ENCODE data around the gene NPHP4. TPM values are rescaled to one million over a fixed set of nuclear protein-coding genes. Genes with fewer than 3 reads are reported as not detected.

NPHP4 gene
- polyA plus RNA-seq, 3 donors: 0.39 to 13.7 (median 1.2) TPM

- H3K79me2 ChIP-seq (ENCODE audit: insufficient read depth, low read length): no peaks in the 10 kb centered on the region
- 100% methylated on average over 1 of the region's 6 CpGs for WGBS (ENCODE audit: insufficient coverage)
- no peaks in the 10 kb centered on the region for H3K9me3 ChIP-seq (replicated peaks in 1 of 2; ENCODE audit: control insufficient read depth in 1 of 2, insufficient read depth in 1 of 2, low read length in 2 of 2)
- H3K9me3 Mint-ChIP-seq: peaks cover 0 to 1% (median 0%) of the 10 kb centered on the region in 7 donors
- H3K27ac Mint-ChIP-seq: no peak overlapping the region
- H3K36me3 ChIP-seq (replicated peaks in 1 of 2; ENCODE audit: control insufficient read depth in 1 of 2, insufficient read depth in 2 of 2, low read length in 2 of 2): peaks cover 5 to 21% of the 10 kb centered on the region in 2 donors
- H3K27me3 Mint-ChIP-seq (ENCODE audit: low read depth in 3 of 3): no peaks in the 10 kb centered on the region
- intact Hi-C loops (cut with micrococcal nuclease): no loop called here
- H4K20me1 ChIP-seq (ENCODE audit: insufficient read depth, low read length): no peaks in the 10 kb centered on the region
- H3K4me1 ChIP-seq (ENCODE audit: control insufficient read depth in 1 of 2, insufficient read depth in 2 of 2, low read length in 2 of 2): no peaks in the 10 kb centered on the region
- H3K4me3 ChIP-seq (replicated peaks in 1 of 3; ENCODE audit: low read depth in 2 of 3, low read length in 3 of 3): no peak overlapping the region
- peaks cover 25% of the 10 kb centered on the region in 2 donors for H3K36me3 Mint-ChIP-seq
- H3K4me2 ChIP-seq (replicated peaks; ENCODE audit: extremely low read depth, low read length, poor library complexity, severe bottlenecking): no peak overlapping the region
- H3K27ac ChIP-seq (ENCODE audit: low read depth in 1 of 2, low read length in 2 of 2): no peak overlapping the region
- H3K4me3 Mint-ChIP-seq: no peak overlapping the region
- DNase-seq: no peak
- no peaks in the 10 kb centered on the region for H3K27me3 ChIP-seq (ENCODE audit: control insufficient read depth in 2 of 2, insufficient read depth in 2 of 2, low read length in 2 of 2)
- TF ChIP-seq CTCF (IDR thresholded peaks at IDR 0.05): no peak
- H3K9ac ChIP-seq (ENCODE audit: insufficient read depth, low read length, poor library complexity, severe bottlenecking): no peak overlapping the region
- H2AFZ ChIP-seq (ENCODE audit: insufficient read depth, low read depth, low read length, poor library complexity, severe bottlenecking): no peak overlapping the region
- H3K4me1 Mint-ChIP-seq: no peaks in the 10 kb centered on the region
Measured at GRCh38 chr1:5906116-5906515, 86.1 kb downstream of the NPHP4 start.

GRCh38 chr1:5905436-5905835 lies 86.8 kb downstream of the NPHP4 start:
- Mint-ChIP-seq H3K27me3 (ENCODE audit: low read depth in 3 of 3) (no peaks in the 10 kb centered on the region), H3K4me3 (no peak overlapping the region), H3K9me3 (peaks cover 0 to 1% (median 0%) of the 10 kb centered on the region in 7 donors), H3K36me3 (peaks cover 25% of the 10 kb centered on the region in 2 donors), H3K4me1 (no peaks in the 10 kb centered on the region), H3K27ac (no peak overlapping the region)
- H3K27me3 ChIP-seq (ENCODE audit: control insufficient read depth in 2 of 2, insufficient read depth in 2 of 2, low read length in 2 of 2): no peaks in the 10 kb centered on the region
- TF ChIP-seq CTCF (IDR thresholded peaks at IDR 0.05): no peak
- H3K4me2 ChIP-seq (replicated peaks; ENCODE audit: extremely low read depth, low read length, poor library complexity, severe bottlenecking): no peak overlapping the region
- WGBS (ENCODE audit: insufficient coverage): 96% methylated on average over 11 of the region's 12 CpGs
- H3K4me1 ChIP-seq (ENCODE audit: control insufficient read depth in 1 of 2, insufficient read depth in 2 of 2, low read length in 2 of 2): no peaks in the 10 kb centered on the region
- no peak overlapping the region for H3K27ac ChIP-seq (ENCODE audit: low read depth in 1 of 2, low read length in 2 of 2)
- H3K9ac ChIP-seq (ENCODE audit: insufficient read depth, low read length, poor library complexity, severe bottlenecking): no peak overlapping the region
- H3K79me2 ChIP-seq (ENCODE audit: insufficient read depth, low read length): no peaks in the 10 kb centered on the region
- peaks cover 5 to 21% of the 10 kb centered on the region in 2 donors for H3K36me3 ChIP-seq (replicated peaks in 1 of 2; ENCODE audit: control insufficient read depth in 1 of 2, insufficient read depth in 2 of 2, low read length in 2 of 2)
- no peaks in the 10 kb centered on the region for H4K20me1 ChIP-seq (ENCODE audit: insufficient read depth, low read length)
- H2AFZ ChIP-seq (ENCODE audit: insufficient read depth, low read depth, low read length, poor library complexity, severe bottlenecking): no peak overlapping the region
- no peaks in the 10 kb centered on the region for H3K9me3 ChIP-seq (replicated peaks in 1 of 2; ENCODE audit: control insufficient read depth in 1 of 2, insufficient read depth in 1 of 2, low read length in 2 of 2)
- H3K4me3 ChIP-seq (replicated peaks in 1 of 3; ENCODE audit: low read depth in 2 of 3, low read length in 3 of 3): no peak overlapping the region
- no peak for DNase-seq
- intact Hi-C loops (cut with micrococcal nuclease): no loop called here
